ENCODE results near the gene SEMA3F.

Gene SEMA3F

GRCh38 chr3:50133283-50133615 is 21.9 kb upstream of the SEMA3F start:
- DNase-seq = no peak

GRCh38 chr3:50134367-50134766 is 20.8 kb upstream of the SEMA3F start:
- DNase-seq = no peak

- no peak for DNase-seq
These were observed 19.2 kb upstream of the SEMA3F start for GRCh38 chr3:50135964-50136363.

GRCh38 chr3:50136714-50137405 is 18.3 kb upstream of the SEMA3F start:
- no peak for DNase-seq

GRCh38 chr3:50137531-50137930 is 17.6 kb upstream of the SEMA3F start:
- no peak for DNase-seq

GRCh38 chr3:50138266-50139200 is 16.6 kb upstream of the SEMA3F start:
- no peak for DNase-seq

DNA sequence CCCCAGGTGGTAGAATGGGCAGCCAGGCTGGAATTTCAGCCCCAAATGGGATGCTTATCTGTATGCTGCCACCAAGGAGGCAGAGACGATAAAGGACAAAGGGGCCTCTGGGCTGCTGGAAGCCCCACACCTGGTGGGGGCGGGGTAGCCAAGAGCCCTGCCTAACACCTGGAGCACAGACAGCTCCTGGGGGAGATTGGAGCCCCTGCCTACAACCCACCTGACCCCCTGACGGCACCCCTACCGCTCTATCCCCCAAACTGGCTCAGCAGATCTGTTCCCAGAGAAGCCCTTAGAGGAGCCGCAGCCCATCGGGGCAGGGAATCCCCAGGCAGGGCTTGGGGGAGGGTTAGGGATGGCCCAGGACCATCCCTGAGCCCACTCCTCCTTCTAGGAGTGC is 15.8 kb upstream of the SEMA3F start:
- no peak for DNase-seq

- DNase-seq = no peak
These were observed 15.3 kb upstream of the SEMA3F start for GRCh38 chr3:50139718-50140423.

- no peak for DNase-seq
These were observed 14.1 kb upstream of the SEMA3F start for GRCh38 chr3:50140990-50141389.

- no peak for DNase-seq
These were observed 8.7 kb upstream of the SEMA3F start for GRCh38 chr3:50146316-50146901.

DNA sequence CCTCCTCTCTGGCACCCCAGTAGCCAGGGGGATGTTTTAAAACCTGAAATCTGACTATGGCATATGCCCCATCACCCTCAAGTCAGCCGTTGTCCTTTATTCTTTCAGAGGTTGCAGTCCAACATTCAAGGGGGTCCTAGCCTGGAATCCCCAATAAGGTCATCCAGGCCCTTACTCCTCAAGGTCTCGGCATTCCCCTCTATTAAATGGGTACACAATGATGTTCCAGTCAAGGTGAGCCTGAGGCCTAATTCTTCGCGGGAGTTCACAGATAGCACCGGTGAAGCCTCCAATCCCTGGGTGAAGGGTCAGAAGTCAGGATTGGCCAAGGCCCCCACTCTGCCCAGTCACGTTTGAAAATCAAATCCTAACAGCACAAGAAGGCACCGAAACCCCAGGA is 8.1 kb upstream of the SEMA3F start:
- no peak for DNase-seq

DNA sequence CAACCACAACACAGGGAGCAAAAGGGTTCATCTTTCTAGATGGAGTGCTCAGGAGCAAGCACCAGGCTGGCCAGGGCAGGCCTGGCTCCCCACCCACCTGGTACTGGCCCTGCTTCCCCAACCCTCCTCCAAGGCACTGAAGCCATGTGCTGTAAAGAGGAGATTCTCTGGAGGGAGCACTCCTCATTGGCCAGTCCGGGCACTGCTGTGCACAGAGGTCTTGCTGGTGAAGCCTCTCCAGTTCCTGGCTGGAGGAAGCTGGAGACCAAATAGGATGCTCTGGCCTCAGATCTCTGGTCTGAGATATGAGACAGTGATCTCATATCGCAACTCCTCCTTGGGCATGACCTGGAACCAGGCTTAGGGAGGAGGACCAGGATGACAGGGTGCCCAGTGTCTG is 7.7 kb upstream of the SEMA3F start:
- no peak for DNase-seq

- no peak for DNase-seq
These were observed 7.3 kb upstream of the SEMA3F start for GRCh38 chr3:50147861-50148260.

DNA sequence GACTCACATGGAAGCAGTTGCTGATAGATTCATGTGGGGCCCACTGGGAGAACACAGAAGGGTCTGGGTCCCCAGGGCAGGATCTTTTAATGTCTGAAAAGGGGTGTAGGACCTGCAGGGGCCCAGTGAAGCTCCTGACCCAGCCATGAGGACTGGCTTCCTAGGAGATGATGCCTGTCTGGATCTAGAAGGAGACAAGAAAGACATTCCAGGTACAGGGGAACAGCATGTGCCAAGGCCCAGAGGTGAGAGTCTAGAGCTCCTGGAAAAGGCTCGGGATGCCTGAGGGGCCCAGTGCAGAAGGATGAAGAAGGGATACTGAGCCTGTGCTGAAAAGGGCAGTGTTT is 4.7 kb upstream of the SEMA3F start:
- DNase-seq = no peak

GRCh38 chr3:50150863-50151686 is 4.0 kb upstream of the SEMA3F start:
- no peak for DNase-seq

GRCh38 chr3:50151728-50152127 is 3.4 kb upstream of the SEMA3F start:
- DNase-seq = no peak

DNA sequence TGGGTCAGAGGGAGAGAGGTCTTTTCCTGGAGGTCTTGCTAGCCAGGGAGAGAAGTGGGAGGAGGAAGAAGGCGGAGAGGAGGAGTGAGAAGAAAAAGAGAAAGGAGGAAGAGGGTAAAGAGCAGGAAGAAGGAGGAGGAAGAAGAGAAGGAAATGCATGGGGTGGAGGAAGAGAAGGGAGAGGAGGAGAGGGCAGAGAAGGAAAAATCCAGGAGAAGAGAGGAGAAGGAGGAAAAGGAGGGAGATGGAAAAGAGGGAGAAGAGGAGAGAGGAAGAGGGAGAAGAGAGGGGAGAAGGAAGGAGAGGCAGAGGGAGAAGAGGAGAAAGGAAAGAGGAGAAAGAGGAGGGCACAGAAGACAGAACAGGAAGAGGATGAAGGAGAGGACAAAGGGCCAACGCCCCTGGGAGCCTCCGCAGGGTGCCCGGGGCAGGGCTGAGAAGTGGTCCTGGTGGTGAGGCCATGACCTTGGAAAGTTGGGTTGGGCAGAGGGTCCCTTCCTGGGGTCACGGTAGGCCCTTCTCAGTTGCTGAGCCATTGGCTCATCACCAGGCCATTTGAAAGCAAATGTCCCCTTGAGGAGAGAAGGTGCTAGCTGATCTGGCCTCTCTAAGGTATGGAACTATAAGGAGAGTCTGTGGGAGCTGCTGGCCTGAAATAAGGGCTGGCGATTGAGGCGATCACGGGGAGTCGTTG is 1.2 kb upstream of the SEMA3F start:
- no peak for DNase-seq

GRCh38 chr3:50154476-50154839 is 666 bp upstream of the SEMA3F start:
- no peak for DNase-seq

GRCh38 chr3:50155491-50155878 is 361 bp downstream of the SEMA3F start:
- DNase-seq = no peak

DNA sequence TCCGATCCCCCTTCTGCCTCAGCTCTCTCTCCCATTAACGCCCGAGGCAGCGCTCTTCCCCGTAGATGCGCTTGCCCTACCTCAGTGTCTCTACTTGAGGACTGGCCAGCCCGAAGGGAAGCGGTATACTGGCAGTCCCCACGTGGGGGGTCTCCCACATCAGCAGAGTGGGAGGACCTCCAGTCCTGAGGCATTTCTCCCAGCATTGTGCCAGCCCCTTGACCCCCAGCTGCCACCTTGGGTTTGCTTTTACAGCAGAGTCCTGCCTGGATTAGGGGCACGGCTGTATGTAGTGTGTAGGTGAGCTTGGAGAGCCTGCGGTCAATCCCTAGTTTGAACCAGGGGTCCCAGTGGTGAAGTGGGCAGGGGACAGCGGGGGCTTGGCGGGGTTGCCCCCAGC is 767 bp downstream of the SEMA3F start:
- DNase-seq = no peak

- no peak for DNase-seq
These were observed 1.7 kb downstream of the SEMA3F start for GRCh38 chr3:50156549-50157493.

All from NCI-H1436 treated with DMSO at 0.1 percent for 48 hours (cell line).